Mammary epithelial cell (primary cell): ENCODE results near the gene UNC5C.

Experiments used
- EZH2 ChIP-seq: IDR thresholded peaks from 2 replicates; pipeline ENCODE4 v1.6.1; 2012; ENCODE audit warnings: low read length, inconsistent platforms, borderline replicate concordance
- TF ChIP-seq, protein P1 (sequence below), 2 donors: IDR thresholded peaks in 1 of 2; conservative IDR thresholded peaks in 1 of 2; 2 replicates each; pipeline ENCODE4 v1.5.1; 2011 to 2012; ENCODE audit warnings: inconsistent platforms in 2 of 2, low read length in 2 of 2, mild to moderate bottlenecking in 2 of 2, control low read depth in 1 of 2, low read depth in 1 of 2; ENCODE audit not compliant: insufficient read depth in 1 of 2; ENCODE audit errors: extremely low read depth in 1 of 2

DNA sequence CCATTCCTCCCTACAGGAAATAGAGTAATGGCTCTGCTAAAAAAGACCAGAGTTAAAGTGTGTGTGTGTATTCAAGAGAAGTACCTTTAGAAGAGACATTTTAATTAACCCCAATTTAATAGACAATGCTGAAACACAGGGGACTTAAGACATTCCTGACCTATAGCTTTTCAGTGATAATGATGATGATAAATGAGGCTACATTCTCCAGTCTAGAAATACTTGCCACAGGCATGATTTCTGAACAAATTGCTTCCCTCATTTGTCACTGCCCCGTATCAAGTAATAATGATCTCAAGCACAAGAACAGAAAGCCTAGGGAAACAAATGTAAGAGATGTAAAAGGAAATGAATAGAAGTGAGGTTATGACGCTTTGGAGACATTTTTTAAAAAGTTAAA lies 117.1 kb downstream of the UNC5C start:
- TF ChIP-seq, protein P1, sequence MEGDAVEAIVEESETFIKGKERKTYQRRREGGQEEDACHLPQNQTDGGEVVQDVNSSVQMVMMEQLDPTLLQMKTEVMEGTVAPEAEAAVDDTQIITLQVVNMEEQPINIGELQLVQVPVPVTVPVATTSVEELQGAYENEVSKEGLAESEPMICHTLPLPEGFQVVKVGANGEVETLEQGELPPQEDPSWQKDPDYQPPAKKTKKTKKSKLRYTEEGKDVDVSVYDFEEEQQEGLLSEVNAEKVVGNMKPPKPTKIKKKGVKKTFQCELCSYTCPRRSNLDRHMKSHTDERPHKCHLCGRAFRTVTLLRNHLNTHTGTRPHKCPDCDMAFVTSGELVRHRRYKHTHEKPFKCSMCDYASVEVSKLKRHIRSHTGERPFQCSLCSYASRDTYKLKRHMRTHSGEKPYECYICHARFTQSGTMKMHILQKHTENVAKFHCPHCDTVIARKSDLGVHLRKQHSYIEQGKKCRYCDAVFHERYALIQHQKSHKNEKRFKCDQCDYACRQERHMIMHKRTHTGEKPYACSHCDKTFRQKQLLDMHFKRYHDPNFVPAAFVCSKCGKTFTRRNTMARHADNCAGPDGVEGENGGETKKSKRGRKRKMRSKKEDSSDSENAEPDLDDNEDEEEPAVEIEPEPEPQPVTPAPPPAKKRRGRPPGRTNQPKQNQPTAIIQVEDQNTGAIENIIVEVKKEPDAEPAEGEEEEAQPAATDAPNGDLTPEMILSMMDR (conservative IDR thresholded peaks at IDR 0.05 in 1 of 2, IDR thresholded peaks at IDR 0.05 in 1 of 2; ENCODE audit: extremely low read depth in 1 of 2, insufficient read depth in 1 of 2, low read depth in 1 of 2, low read length in 2 of 2) = no peak
- TF ChIP-seq EZH2 = no peak
